B cell (primary cell): ENCODE data around the gene CDK13. TPM values are rescaled to one million over a fixed set of nuclear protein-coding genes. Genes with fewer than 3 reads are reported as not detected.

Experiments
- ATAC-seq: fragments of 200-7000 bp; cut with Tn5 transposase; one replicate; pipeline ENCODE4 v1.10.0; 2021; ENCODE audit warnings: low read depth, mild to moderate bottlenecking, moderate number of reproducible peaks, moderate library complexity
- CTCF ChIA-PET: fragments of 350-600 bp; sonication (Branson Sonifier 250); formaldehyde crosslinking; loops from one replicate; lab custom pipeline; 2021; ENCODE audit warnings: antibody characterized with exemption, inconsistent platforms; lab: Charles Lee
- POLR2A ChIA-PET: fragments of 350-600 bp; sonication (Branson Sonifier 250); formaldehyde crosslinking; loops from one replicate; lab custom pipeline; 2021; ENCODE audit warnings: antibody characterized with exemption; lab: Charles Lee
- DNase-seq: peaks from one replicate; pipeline ENCODE4 v3.0.0; 2013
- H2AFZ ChIP-seq: 2 replicates; pipeline ENCODE4 v1.6.1; 2012; ENCODE audit warnings: mild to moderate bottlenecking, low read depth, low read length; ENCODE audit not compliant: insufficient read depth, poor library complexity, severe bottlenecking
- H3K27ac ChIP-seq, 2 donors: 1 replicate in 1 of 2; 2 replicates in 1 of 2; pipeline ENCODE4 v1.5.1; 2012 to 2013; ENCODE audit warnings: low read length in 2 of 2, mild to moderate bottlenecking in 2 of 2, moderate library complexity in 1 of 2
- H3K27me3 ChIP-seq, 4 experiments: fragments of 200-600 bp in 1 of 4; sonication (generic) in 1 of 4; replicated peaks in 1 of 4; 1 replicate in 2 of 4; 2 replicates in 2 of 4; pipeline versions ENCODE4 v1.6.1 to v1.7.0; 2013 to 2016; ENCODE audit warnings: low read length in 3 of 4, mild to moderate bottlenecking in 2 of 4, mixed read lengths in 1 of 4, moderate library complexity in 1 of 4; ENCODE audit not compliant: insufficient read depth in 4 of 4, control insufficient read depth in 3 of 4; ENCODE audit errors: control extremely low read depth in 1 of 4
- H3K36me3 ChIP-seq, 2 experiments: replicated peaks in 1 of 2; 1 replicate in 1 of 2; 2 replicates in 1 of 2; pipeline versions ENCODE4 v1.6.1 to v1.7.1; 2013; ENCODE audit warnings: low read length in 1 of 2; ENCODE audit not compliant: insufficient read depth in 2 of 2, control insufficient read depth in 1 of 2; ENCODE audit errors: control extremely low read depth in 1 of 2, extremely low read depth in 1 of 2
- H3K4me1 ChIP-seq, 2 donors: fragments of 200-600 bp in 1 of 2; sonication (generic) in 1 of 2; 1 replicate in 1 of 2; 2 replicates in 1 of 2; pipeline versions ENCODE4 v1.5.1 to v1.6.1; 2013 to 2017; ENCODE audit warnings: low read length in 2 of 2; ENCODE audit not compliant: control insufficient read depth in 2 of 2, insufficient read depth in 2 of 2
- H3K4me2 ChIP-seq: replicated peaks from 2 replicates; pipeline ENCODE3; 2012; ENCODE audit warnings: mild to moderate bottlenecking, low read depth, low read length; ENCODE audit not compliant: poor library complexity, severe bottlenecking
- H3K4me3 ChIP-seq, 5 experiments: fragments of 200-600 bp in 1 of 5; sonication (generic) in 1 of 5; 1 replicate in 3 of 5; 2 replicates in 2 of 5; pipeline versions ENCODE4 v1.5.1 to v1.7.0; 2011 to 2016; ENCODE audit warnings: low read length in 4 of 5, mild to moderate bottlenecking in 4 of 5, low read depth in 2 of 5, control low read depth in 1 of 5, moderate library complexity in 1 of 5; ENCODE audit not compliant: insufficient read depth in 1 of 5; ENCODE audit errors: control extremely low read depth in 1 of 5, extremely low read depth in 1 of 5
- H3K79me2 ChIP-seq: fragments of 200-600 bp; sonication (generic); one replicate; pipeline ENCODE4 v1.6.0; 2016; ENCODE audit warnings: low read length; ENCODE audit not compliant: control insufficient read depth, insufficient read depth
- H3K9ac ChIP-seq: fragments of 200-600 bp; sonication (generic); 2 replicates; pipeline ENCODE4 v1.6.1; 2017; ENCODE audit warnings: mild to moderate bottlenecking, low read length, moderate library complexity
- H3K9me3 ChIP-seq, 3 donors: one replicate each; pipeline versions ENCODE4 v1.6.1 to v1.7.1; 2013; ENCODE audit warnings: low read length in 2 of 3; ENCODE audit not compliant: control insufficient read depth in 2 of 3, insufficient read depth in 1 of 3; ENCODE audit errors: control extremely low read depth in 1 of 3
- H4K20me1 ChIP-seq: 2 replicates; pipeline ENCODE4 v1.6.0; 2012; ENCODE audit warnings: mild to moderate bottlenecking, low read length; ENCODE audit not compliant: insufficient read depth, control insufficient read depth, poor library complexity, severe bottlenecking
- H3K27ac Mint-ChIP-seq: one replicate; pipeline ENCODE4 v1.8.0; 2021; ENCODE audit warnings: mixed read lengths
- H3K27me3 Mint-ChIP-seq: one replicate; pipeline ENCODE4 v1.8.0; 2021; ENCODE audit warnings: mixed read lengths
- H3K4me1 Mint-ChIP-seq: one replicate; pipeline ENCODE4 v1.8.0; 2021; ENCODE audit warnings: mixed read lengths
- H3K4me3 Mint-ChIP-seq: one replicate; pipeline ENCODE4 v1.8.0; 2021; ENCODE audit warnings: mixed read lengths
- H3K9me3 Mint-ChIP-seq: one replicate; pipeline ENCODE4 v1.8.0; 2022; ENCODE audit warnings: mixed read lengths; ENCODE audit not compliant: insufficient read depth
- EZH2 ChIP-seq: IDR thresholded peaks from 2 replicates; pipeline ENCODE4 v1.6.1; 2012; ENCODE audit warnings: borderline replicate concordance, low read depth, mild to moderate bottlenecking, moderate library complexity, low read length; ENCODE audit not compliant: insufficient read depth, poor library complexity, severe bottlenecking
- WGBS: methylation state at CpG from one replicate; pipeline ENCODE4 v1.1.5; 2013; ENCODE audit warnings: missing lambda C conversion rate; ENCODE audit not compliant: insufficient coverage; 5-methylcytosine and 5-hydroxymethylcytosine counted together
- intact Hi-C: fragments of 100-400 bp; cut with micrococcal nuclease; formaldehyde crosslinking; loops from one replicate; pipeline ENCODE4 v1.10.0; 2022
- polyA plus RNA-seq: library from polyadenylated mRNA; depleted of rRNA; stranded (reverse); fragments of >200 nt; gene quantifications from 2 replicates; pipeline ENCODE4 v1.2.3, GENCODE V29; 2012
- total RNA-seq, 2 donors: library from RNA; stranded (reverse); fragments of 120-200 nt in 1 of 2; gene quantifications; 1 replicate in 1 of 2; 2 replicates in 1 of 2; pipeline versions ENCODE4 v1.2.3 to v1.2.4, GENCODE V29; 2013 to 2022
- TF ChIP-seq, protein P1 (sequence below): fragments of 200-600 bp; IDR thresholded peaks from one replicate; pipeline ENCODE4 v1.8.0; 2022; ENCODE audit warnings: antibody characterized with exemption, mild to moderate bottlenecking

The CDK13 gene
- total and polyA plus RNA-seq, 2 donors (not counting 1 experiment from before 2014, with no cell fraction given) = 56.1 to 146 TPM

GRCh38 chr7:40024841-40025240 lies 74.8 kb downstream of the CDK13 start:
- Histone ChIP-seq H3K27ac (no peak overlapping the region), H3K79me2 (peaks cover 17% of the 10 kb centered on the region), H4K20me1 (peaks cover 9% of the 10 kb centered on the region), H2AFZ (no peak overlapping the region), H3K36me3 (peaks cover 6 to 20% of the 10 kb centered on the region in 2 experiments), H3K9ac (no peak overlapping the region), H3K4me1 (no peaks in the 10 kb centered on the region), H3K27me3 (no peaks in the 10 kb centered on the region), H3K9me3 (peaks cover 0 to 4% (median 0%) of the 10 kb centered on the region in 3 donors), H3K4me2 (no peak overlapping the region), H3K4me3 (no peak overlapping the region)
- Mint-ChIP-seq H3K27me3 (no peaks in the 10 kb centered on the region), H3K9me3 (no peaks in the 10 kb centered on the region), H3K4me3 (no peak overlapping the region), H3K4me1 (peaks cover 8% of the 10 kb centered on the region), H3K27ac (no peak overlapping the region)
- intact Hi-C loops = no loop called here
- no peak for DNase-seq
- ATAC-seq = no peak
- no peak for TF ChIP-seq EZH2
- TF ChIP-seq, protein P1, sequence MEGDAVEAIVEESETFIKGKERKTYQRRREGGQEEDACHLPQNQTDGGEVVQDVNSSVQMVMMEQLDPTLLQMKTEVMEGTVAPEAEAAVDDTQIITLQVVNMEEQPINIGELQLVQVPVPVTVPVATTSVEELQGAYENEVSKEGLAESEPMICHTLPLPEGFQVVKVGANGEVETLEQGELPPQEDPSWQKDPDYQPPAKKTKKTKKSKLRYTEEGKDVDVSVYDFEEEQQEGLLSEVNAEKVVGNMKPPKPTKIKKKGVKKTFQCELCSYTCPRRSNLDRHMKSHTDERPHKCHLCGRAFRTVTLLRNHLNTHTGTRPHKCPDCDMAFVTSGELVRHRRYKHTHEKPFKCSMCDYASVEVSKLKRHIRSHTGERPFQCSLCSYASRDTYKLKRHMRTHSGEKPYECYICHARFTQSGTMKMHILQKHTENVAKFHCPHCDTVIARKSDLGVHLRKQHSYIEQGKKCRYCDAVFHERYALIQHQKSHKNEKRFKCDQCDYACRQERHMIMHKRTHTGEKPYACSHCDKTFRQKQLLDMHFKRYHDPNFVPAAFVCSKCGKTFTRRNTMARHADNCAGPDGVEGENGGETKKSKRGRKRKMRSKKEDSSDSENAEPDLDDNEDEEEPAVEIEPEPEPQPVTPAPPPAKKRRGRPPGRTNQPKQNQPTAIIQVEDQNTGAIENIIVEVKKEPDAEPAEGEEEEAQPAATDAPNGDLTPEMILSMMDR = no peak
- WGBS = 100% methylated on average over 1 of the region's 3 CpGs
- ChIA-PET POLR2A (no interaction called here), CTCF (interaction anchor here (1.0 kb wide), 1 partner anchor 129 kb away, joined by 4 read pairs; no protein-coding TSS in a partner anchor)

DNA sequence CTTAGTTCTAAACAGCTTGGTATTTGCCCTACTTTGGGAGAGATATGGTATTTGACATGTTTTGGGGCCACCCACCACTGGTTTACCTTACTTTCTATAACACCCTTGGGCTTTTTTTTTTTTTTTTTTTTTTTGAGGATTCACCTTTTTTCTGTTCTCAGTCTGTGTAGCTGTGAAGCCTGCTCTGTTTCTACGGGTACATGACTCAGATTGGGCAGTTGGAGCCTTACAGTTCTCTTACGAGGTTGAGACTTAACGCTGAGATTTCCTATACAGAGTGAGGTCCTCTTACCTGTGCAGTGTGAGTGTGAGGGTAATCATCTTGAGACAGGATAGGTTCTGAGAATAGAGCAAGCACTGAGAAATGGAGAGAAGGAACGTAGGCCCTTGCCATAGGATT lies 77.5 kb downstream of the CDK13 start:
- DNase-seq (no peak), ATAC-seq (no peak)
- peaks cover 29% of the 10 kb centered on the region for H3K79me2 ChIP-seq
- 100% methylated on average over 3 of the region's 4 CpGs for WGBS
- no peak overlapping the region for H3K9ac ChIP-seq
- CTCF ChIA-PET = interaction anchor here (0.6 to 1.5 kb wide), 4 partner anchors 11 to 576 kb away, joined by 3 to 8 read pairs (median 3); no protein-coding TSS in a partner anchor
- H3K27me3 ChIP-seq = no peaks in the 10 kb centered on the region
- H3K27ac ChIP-seq = no peak overlapping the region
- H3K4me1 ChIP-seq = no peaks in the 10 kb centered on the region
- TF ChIP-seq, protein P1 = no peak
- no peak for TF ChIP-seq EZH2
- H4K20me1 ChIP-seq = peaks cover 9% of the 10 kb centered on the region
- no peak overlapping the region for H2AFZ ChIP-seq
- peaks cover 8 to 34% of the 10 kb centered on the region in 2 experiments for H3K36me3 ChIP-seq
- Mint-ChIP-seq H3K4me1 (peaks cover 6% of the 10 kb centered on the region), H3K27me3 (no peaks in the 10 kb centered on the region), H3K27ac (no peak overlapping the region), H3K4me3 (no peak overlapping the region), H3K9me3 (no peaks in the 10 kb centered on the region)
- POLR2A ChIA-PET = no interaction called here
- no peak overlapping the region for H3K4me2 ChIP-seq
- H3K4me3 ChIP-seq = no peak overlapping the region
- peaks cover 0 to 4% (median 0%) of the 10 kb centered on the region in 3 donors for H3K9me3 ChIP-seq
- intact Hi-C loops = no loop called here
